HG03039 (cell line): ENCODE results near the gene APOA4.

Experiments used
- ATAC-seq: cut with Tn5 transposase; IDR thresholded peaks from one replicate; pipeline ENCODE4 v1.9.1; 2021; ENCODE audit warnings: mild to moderate bottlenecking, moderate library complexity; ENCODE audit not compliant: unreplicated experiment

The APOA4 gene

GRCh38 chr11:116823031-116823843, at the start of gene APOA4:
Gene APOA4 (minus strand): TSS chr11:116823304. CDS start chr11:116823191, 113 bp downstream.
- ATAC-seq = no peak

GRCh38 chr11:116871248-116871647, 48.1 kb upstream of the APOA4 start:
- no peak for ATAC-seq

GRCh38 chr11:116870054-116870453, 47.0 kb upstream of the APOA4 start:
- no peak for ATAC-seq

GRCh38 chr11:116869610-116870009, 46.5 kb upstream of the APOA4 start:
- ATAC-seq = no peak

GRCh38 chr11:116868066-116868465, 45.0 kb upstream of the APOA4 start:
- ATAC-seq = no peak

GRCh38 chr11:116867619-116868018, 44.5 kb upstream of the APOA4 start:
- no peak for ATAC-seq

- ATAC-seq = no peak
Observed at GRCh38 chr11:116866804-116867455, 43.8 kb upstream of the APOA4 start.

- ATAC-seq = no peak
Observed at GRCh38 chr11:116865696-116866095, 42.6 kb upstream of the APOA4 start.

GRCh38 chr11:116864531-116864930, 41.4 kb upstream of the APOA4 start:
- no peak for ATAC-seq

GRCh38 chr11:116862951-116863350, 39.8 kb upstream of the APOA4 start:
- no peak for ATAC-seq

- ATAC-seq = no peak
Observed at GRCh38 chr11:116862185-116862584, 39.1 kb upstream of the APOA4 start.

GRCh38 chr11:116861539-116861938, 38.4 kb upstream of the APOA4 start:
- ATAC-seq = no peak

GRCh38 chr11:116860303-116860702, 37.2 kb upstream of the APOA4 start:
- no peak for ATAC-seq

GRCh38 chr11:116859175-116859574, 36.1 kb upstream of the APOA4 start:
- ATAC-seq = no peak

- no peak for ATAC-seq
Observed at GRCh38 chr11:116857936-116858335, 34.8 kb upstream of the APOA4 start.

- ATAC-seq = no peak
Observed at GRCh38 chr11:116857316-116857715, 34.2 kb upstream of the APOA4 start.

GRCh38 chr11:116856423-116856822, 33.3 kb upstream of the APOA4 start:
- ATAC-seq = no peak

GRCh38 chr11:116855413-116855812, 32.3 kb upstream of the APOA4 start:
- ATAC-seq = no peak

- ATAC-seq = peak; percentile 81
Observed at GRCh38 chr11:116853461-116854073, 30.5 kb upstream of the APOA4 start.

GRCh38 chr11:116852261-116853031, 29.3 kb upstream of the APOA4 start:
- no peak for ATAC-seq

GRCh38 chr11:116851626-116852025, 28.5 kb upstream of the APOA4 start:
- no peak for ATAC-seq
